ENCODE data around the gene CACNA1H. TPM values are rescaled to one million over a fixed set of nuclear protein-coding genes. Genes with fewer than 3 reads are reported as not detected.

CACNA1H gene
- total and polyA plus RNA-seq, 2 of the 4 experiments (the other 2 are of a cell fraction): 1.6 to 5.8 TPM

DNA sequence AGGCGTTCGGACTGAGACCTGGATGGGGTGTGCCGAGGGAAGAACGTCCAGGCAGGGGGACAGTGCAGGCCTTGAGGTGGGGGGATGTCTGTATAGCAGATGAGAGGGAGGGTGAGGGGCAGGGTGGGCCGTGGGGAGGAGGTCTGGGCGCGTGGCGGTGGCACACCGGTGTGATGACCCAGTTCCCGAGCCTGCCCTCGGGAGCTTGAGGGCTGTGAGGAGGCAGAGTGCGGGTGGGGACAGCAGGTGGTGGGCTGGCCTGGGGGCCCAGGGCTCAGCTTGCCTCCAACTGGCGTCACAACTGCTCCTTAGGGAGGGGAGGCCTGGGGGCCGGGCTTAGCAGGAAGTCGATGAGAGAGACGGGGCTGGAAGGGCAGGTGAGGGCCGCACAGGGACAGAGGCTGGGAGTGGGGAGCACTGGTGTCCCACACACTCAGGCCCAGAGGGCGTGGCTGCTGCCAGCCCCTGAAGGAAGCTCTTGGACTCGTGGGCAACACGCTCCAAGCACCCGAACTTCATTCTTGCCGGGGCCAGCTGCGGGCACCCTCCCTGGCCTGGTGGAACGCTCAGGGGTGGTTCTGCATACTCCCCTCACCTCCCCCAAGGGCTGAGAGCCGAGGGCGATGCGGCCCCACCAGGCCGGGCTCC is 6.5 kb downstream of the CACNA1H start:
- in situ Hi-C loops (cut with MboI; ENCODE audit: low sequenced_read_pairs) (no loop called here), dilution Hi-C loops (cut with HindIII; ENCODE audit: low sequenced_read_pairs, unreplicated experiment) (no loop called here), intact Hi-C loops (cut with micrococcal nuclease) (no loop called here)
- H3K4me2 ChIP-seq (ENCODE audit: low read depth, low read length): no peak overlapping the region
- no peak overlapping the region for H4K91ac ChIP-seq (ENCODE audit: insufficient read depth, low read depth, low read length)
- H2BK5ac ChIP-seq (ENCODE audit: low read depth, low read length, poor library complexity, severe bottlenecking): no peak overlapping the region
- WGBS, 2 experiments (ENCODE audit: extremely low coverage in 2 of 2, insufficient read length in 1 of 2): 65% methylated on average over 13 of the region's 28 CpGs; no CpG with 5 or more reads in 1 of the 2 experiments
- H3K9me3 ChIP-seq (ENCODE audit: control insufficient read depth, insufficient read depth, low read length): no peaks in the 10 kb centered on the region
- DNase-seq: no peak
- H3K4ac ChIP-seq (ENCODE audit: low read depth, low read length): no peak overlapping the region
- H2BK120ac ChIP-seq (ENCODE audit: low read depth, low read length): no peak overlapping the region
- no peaks in the 10 kb centered on the region for H3K9me1 ChIP-seq (ENCODE audit: insufficient read depth, low read length)
- no peak overlapping the region for H3K27ac ChIP-seq (ENCODE audit: insufficient read depth, low read length)
- peaks cover 20% of the 10 kb centered on the region for H4K20me1 ChIP-seq (ENCODE audit: insufficient read depth, low read length)
- no peak overlapping the region for H3K9ac ChIP-seq (ENCODE audit: low read depth, low read length)
- H3K27me3 ChIP-seq (ENCODE audit: control insufficient read depth, insufficient read depth, low read length): peaks cover 11% of the 10 kb centered on the region; the same call in 1 of the 2 replicates
- POLR2A ChIA-PET (ENCODE audit: unreplicated experiment): no interaction called here
- peaks cover 19% of the 10 kb centered on the region; the same call in 1 of the 2 replicates for H3K4me1 ChIP-seq (ENCODE audit: control insufficient read depth, insufficient read depth, low read length)
- H3K56ac ChIP-seq (ENCODE audit: extremely low read depth, insufficient read depth, low read length): no peak overlapping the region
- no peak overlapping the region for H2BK15ac ChIP-seq (ENCODE audit: low read depth, low read length)
- H3K79me1 ChIP-seq (ENCODE audit: low read depth in 1 of 2, low read length in 2 of 2): no peaks in the 10 kb centered on the region
- no TSS peak for BruUV-seq (replicated peaks)
- TF ChIP-seq MXI1 (IDR thresholded peaks at IDR 0.05; ENCODE audit: borderline replicate concordance, low read depth, low read length): no peak
- TF ChIP-seq ELK1 (IDR thresholded peaks at IDR 0.05; ENCODE audit: borderline replicate concordance, low read depth, low read length): no peak
- no peak for TF ChIP-seq MAFK (IDR thresholded peaks at IDR 0.05; ENCODE audit: low read depth, low read length)
- no peak for TF ChIP-seq CEBPB (IDR thresholded peaks at IDR 0.05; ENCODE audit: low read depth, low read length)
- TF ChIP-seq CHD1 (IDR thresholded peaks at IDR 0.05; ENCODE audit: low read depth, low read length): no peak
- H4K8ac ChIP-seq (ENCODE audit: low read depth in 2 of 2, low read length in 2 of 2): no peak overlapping the region
- no peak overlapping the region for H2AK9ac ChIP-seq (replicated peaks; ENCODE audit: low read depth, low read length, poor library complexity)
- H2AFZ ChIP-seq (replicated peaks; ENCODE audit: low read length, poor library complexity): no peak overlapping the region
- H4K5ac ChIP-seq (ENCODE audit: low read depth, low read length): no peak overlapping the region
- H3K14ac ChIP-seq (replicated peaks; ENCODE audit: low read depth, low read length): no peak overlapping the region
- H3K18ac ChIP-seq (ENCODE audit: low read depth, low read length): no peak overlapping the region
- H3K23ac ChIP-seq (ENCODE audit: low read depth, low read length): no peak overlapping the region
- no peaks in the 10 kb centered on the region for H3K36me3 ChIP-seq (ENCODE audit: control insufficient read depth, insufficient read depth, low read length)
- H2BK20ac ChIP-seq (ENCODE audit: low read depth, low read length): no peak overlapping the region
- H2AK5ac ChIP-seq (ENCODE audit: low read depth, low read length): no peak overlapping the region
- CTCF ChIA-PET: no interaction called here
- H3K4me3 ChIP-seq (ENCODE audit: insufficient read depth, low read depth, low read length): no peak overlapping the region
- ATAC-seq (ENCODE audit: low read depth): no peak
